OCI-LY3 (cell line): Measurements from ENCODE around the gene SENP1.

ENCODE experiments used
- H2AFZ ChIP-seq: fragments of 200-600, 300-600 bp; shearing (Covaris generic); 2 replicates; pipeline ENCODE4 v1.6.0; 2014; ENCODE audit warnings: antibody characterized with exemption, low read depth, low read length
- H3K27ac ChIP-seq: fragments of 200-600, 300-600 bp; sonication (generic); 2 replicates; pipeline ENCODE4 v1.5.1; 2014; ENCODE audit warnings: mild to moderate bottlenecking, low read length, moderate library complexity, mixed read lengths
- H3K27me3 ChIP-seq: fragments of 200-600, 300-600 bp; sonication (generic); 2 replicates; pipeline ENCODE4 v1.6.1; 2014; ENCODE audit warnings: low read depth, low read length, mixed read lengths
- H3K36me3 ChIP-seq: fragments of 200-600, 300-600 bp; sonication (generic); replicated peaks from 2 replicates; pipeline ENCODE3; 2014; ENCODE audit warnings: low read depth, low read length, mixed read lengths
- H3K4me1 ChIP-seq: fragments of 300-600, 200-600 bp; sonication (generic); 2 replicates; pipeline ENCODE4 v1.6.1; 2014; ENCODE audit warnings: low read length, mixed read lengths
- H3K4me2 ChIP-seq: fragments of 200-600, 300-600 bp; sonication (generic); 2 replicates; pipeline ENCODE4 v1.6.1; 2014; ENCODE audit warnings: low read length, mixed read lengths
- H3K4me3 ChIP-seq: fragments of 300-600, 200-600 bp; sonication (generic); 2 replicates; pipeline ENCODE4 v1.5.1; 2014; ENCODE audit warnings: antibody characterized with exemption, mild to moderate bottlenecking, low read length, moderate library complexity
- H3K79me2 ChIP-seq: fragments of 300-600, 200-600 bp; shearing (Covaris generic); 2 replicates; pipeline ENCODE4 v1.6.1; 2014; ENCODE audit warnings: mild to moderate bottlenecking, low read length, mixed read lengths
- H3K9ac ChIP-seq: fragments of 300-600, 200-600 bp; shearing (Covaris generic); 2 replicates; pipeline ENCODE4 v1.6.0; 2014; ENCODE audit warnings: mild to moderate bottlenecking, low read length, moderate library complexity
- H3K9me3 ChIP-seq: fragments of 200-600, 300-600 bp; shearing (Covaris generic); 2 replicates; pipeline ENCODE4 v1.6.1; 2014; ENCODE audit warnings: low read length, mixed read lengths; ENCODE audit not compliant: insufficient read depth
- H4K20me1 ChIP-seq: fragments of 200-600, 300-600 bp; sonication (generic); 2 replicates; pipeline ENCODE4 v1.6.1; 2016; ENCODE audit warnings: low read length, mixed read lengths; ENCODE audit not compliant: insufficient read depth
- CTCF ChIP-seq: fragments of 200-600, 300-600 bp; sonication (generic); IDR thresholded peaks from 2 replicates; pipeline ENCODE4 v1.5.1; 2014; ENCODE audit warnings: antibody characterized with exemption, low read length, low read depth
- EZH2phosphoT487 ChIP-seq: fragments of 200-600 bp; shearing (Covaris generic); IDR thresholded peaks from 2 replicates; pipeline ENCODE4 v1.6.1; 2018; ENCODE audit warnings: antibody characterized with exemption, mixed run types, low read depth

Gene SENP1

DNA sequence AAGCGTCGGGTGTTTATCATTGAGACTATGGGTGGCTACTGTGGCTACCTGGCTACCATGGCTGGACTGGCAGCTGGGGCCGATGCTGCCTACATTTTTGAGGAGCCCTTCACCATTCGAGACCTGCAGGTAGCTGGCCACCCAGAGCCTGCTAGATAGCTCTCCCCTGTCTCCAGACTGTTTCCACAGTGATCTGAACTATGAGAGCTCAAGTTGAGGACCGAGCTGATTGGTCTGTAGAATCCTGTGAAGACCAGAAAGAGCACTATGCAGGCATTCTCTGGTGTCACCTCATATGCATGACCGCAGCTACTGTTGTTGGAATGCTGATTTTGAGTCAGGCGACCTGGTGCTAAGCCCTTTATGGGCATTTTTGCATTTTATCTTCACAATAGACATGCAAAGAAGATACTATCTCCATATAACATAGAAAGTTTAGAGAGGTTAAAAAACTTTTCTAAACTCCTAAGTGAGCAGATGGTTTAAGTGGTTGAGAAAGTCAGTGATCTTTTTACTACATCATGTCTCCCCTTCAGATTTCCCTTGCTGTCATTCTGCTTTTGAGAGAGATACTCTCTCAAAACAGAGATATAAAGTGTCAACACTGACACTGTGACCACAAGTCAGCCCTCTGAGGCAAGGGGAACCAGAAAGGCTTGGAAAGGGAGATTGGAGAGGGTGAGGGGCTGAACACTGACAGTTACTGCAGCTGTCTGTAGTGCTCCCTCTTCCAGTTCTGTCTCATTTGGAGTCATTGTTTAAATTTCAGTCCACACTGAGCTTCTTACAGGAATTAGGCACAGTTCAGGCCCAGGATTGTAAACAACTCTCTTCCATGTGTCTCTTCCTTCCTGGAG, 37.2 kb upstream of the SENP1 start:
- no peak overlapping the region for H3K4me2 ChIP-seq

DNA sequence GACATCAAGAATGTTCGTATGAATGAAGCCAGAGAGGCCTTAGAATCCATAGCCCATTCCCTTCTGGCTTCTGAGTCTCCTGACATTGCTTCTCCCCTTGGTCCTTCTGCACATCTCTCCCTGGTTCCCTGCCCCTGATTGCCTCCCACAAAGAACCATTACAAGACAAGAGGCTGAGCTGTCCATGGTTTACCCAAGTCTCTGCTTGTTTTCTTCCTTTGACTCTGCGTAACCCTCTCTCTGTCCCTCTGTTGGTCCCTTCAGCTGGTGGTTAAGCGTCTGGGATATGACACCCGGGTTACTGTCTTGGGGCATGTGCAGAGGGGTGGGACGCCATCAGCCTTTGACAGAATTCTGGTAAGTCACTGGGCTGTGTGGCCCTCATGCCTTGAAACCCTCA, 29.1 kb upstream of the SENP1 start:
- H3K36me3 ChIP-seq = peaks cover 52% of the 10 kb centered on the region
- no peak for TF ChIP-seq CTCF
- TF ChIP-seq EZH2phosphoT487 = no peak
- H3K27me3 ChIP-seq = no peaks in the 10 kb centered on the region
- H3K4me2 ChIP-seq = no peak overlapping the region
- no peaks in the 10 kb centered on the region for H3K79me2 ChIP-seq
- no peak overlapping the region for H3K9ac ChIP-seq
- H3K9me3 ChIP-seq = no peaks in the 10 kb centered on the region
- H3K27ac ChIP-seq = no peak overlapping the region
- H2AFZ ChIP-seq = no peak overlapping the region
- no peak overlapping the region for H3K4me3 ChIP-seq
- H3K4me1 ChIP-seq = no peaks in the 10 kb centered on the region
- no peaks in the 10 kb centered on the region for H4K20me1 ChIP-seq

More for the DNA sequence above, 37.2 kb upstream of the SENP1 start:
- H3K79me2 ChIP-seq = no peaks in the 10 kb centered on the region
- no peak overlapping the region for H3K9ac ChIP-seq
- TF ChIP-seq CTCF (no peak), EZH2phosphoT487 (no peak)
- no peak overlapping the region for H3K4me3 ChIP-seq
- H3K36me3 ChIP-seq = peaks cover 74% of the 10 kb centered on the region
- no peak overlapping the region for H2AFZ ChIP-seq
- H3K4me1 ChIP-seq = no peaks in the 10 kb centered on the region
- H4K20me1 ChIP-seq = no peaks in the 10 kb centered on the region
- H3K27me3 ChIP-seq = no peaks in the 10 kb centered on the region
- H3K27ac ChIP-seq = no peak overlapping the region
- no peaks in the 10 kb centered on the region for H3K9me3 ChIP-seq

DNA sequence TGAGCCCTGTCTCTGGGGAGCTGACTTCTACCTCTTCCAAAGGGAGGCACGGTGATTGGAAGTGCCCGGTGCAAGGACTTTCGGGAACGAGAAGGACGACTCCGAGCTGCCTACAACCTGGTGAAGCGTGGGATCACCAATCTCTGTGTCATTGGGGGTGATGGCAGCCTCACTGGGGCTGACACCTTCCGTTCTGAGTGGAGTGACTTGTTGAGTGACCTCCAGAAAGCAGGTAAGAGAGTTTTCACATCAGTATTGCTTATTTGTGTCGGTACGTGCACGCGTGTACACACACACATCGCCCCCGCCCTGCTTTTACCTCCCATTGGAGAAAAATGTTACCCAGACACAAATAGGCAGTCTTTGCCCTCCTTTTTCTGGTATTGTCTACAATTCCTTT, 26.9 kb upstream of the SENP1 start:
- no peak for TF ChIP-seq EZH2phosphoT487
- no peak for TF ChIP-seq CTCF
- Histone ChIP-seq H4K20me1 (no peaks in the 10 kb centered on the region), H3K79me2 (peaks cover 2% of the 10 kb centered on the region; the same call in 1 of the 2 replicates), H3K4me2 (no peak overlapping the region), H3K4me1 (no peaks in the 10 kb centered on the region), H3K4me3 (no peak overlapping the region), H2AFZ (no peak overlapping the region), H3K27ac (no peak overlapping the region), H3K9ac (no peak overlapping the region), H3K9me3 (no peaks in the 10 kb centered on the region), H3K27me3 (no peaks in the 10 kb centered on the region), H3K36me3 (peaks cover 62% of the 10 kb centered on the region)

DNA sequence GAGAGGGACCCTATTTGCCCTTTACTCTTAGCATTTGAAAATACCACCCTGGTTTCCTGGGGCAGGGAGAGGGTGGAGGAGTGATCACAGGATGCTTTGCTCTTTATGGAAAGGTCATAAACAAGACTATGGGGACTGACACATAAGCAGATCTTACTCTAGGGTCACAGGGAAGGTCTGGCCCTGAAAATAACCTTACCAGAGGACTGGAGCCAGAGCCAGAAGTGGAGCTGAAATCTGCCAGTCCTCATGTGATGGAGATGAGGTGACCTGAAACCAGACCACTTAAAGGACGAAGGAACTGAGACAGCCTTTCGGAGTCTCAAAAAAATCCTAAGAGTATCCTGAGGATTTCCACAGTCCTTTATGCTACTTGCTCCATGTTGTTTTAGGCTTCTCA, 25.6 kb upstream of the SENP1 start:
- TF ChIP-seq CTCF (no peak), EZH2phosphoT487 (no peak)
- Histone ChIP-seq H2AFZ (no peak overlapping the region), H3K9me3 (no peaks in the 10 kb centered on the region), H3K36me3 (peaks cover 70% of the 10 kb centered on the region), H3K4me2 (no peak overlapping the region), H3K27ac (no peak overlapping the region), H3K4me1 (no peaks in the 10 kb centered on the region), H4K20me1 (no peaks in the 10 kb centered on the region), H3K79me2 (peaks cover 7% of the 10 kb centered on the region; the same call in 1 of the 2 replicates), H3K27me3 (no peaks in the 10 kb centered on the region), H3K9ac (no peak overlapping the region), H3K4me3 (no peak overlapping the region)
